Nephron progenitor cell (in vitro differentiated cells): ENCODE results near the gene ZRANB2.

Source experiments
- DNase-seq: peaks from one replicate; pipeline ENCODE4 v3.0.0; 2021
- H3K27ac Mint-ChIP-seq: 2 replicates; pipeline ENCODE4 v1.8.0; 2021; ENCODE audit warnings: mild to moderate bottlenecking, moderate library complexity, mixed read lengths
- H3K27me3 Mint-ChIP-seq: 2 replicates; pipeline ENCODE4 v1.8.0; 2021; ENCODE audit warnings: mild to moderate bottlenecking, low read depth, mixed read lengths; ENCODE audit not compliant: poor library complexity
- H3K36me3 Mint-ChIP-seq: 2 replicates; pipeline ENCODE4 v1.8.0; 2021; ENCODE audit warnings: low read depth, mixed read lengths
- H3K4me1 Mint-ChIP-seq: 2 replicates; pipeline ENCODE4 v1.8.0; 2021; ENCODE audit warnings: mixed read lengths
- H3K4me3 Mint-ChIP-seq: 2 replicates; pipeline ENCODE4 v1.8.0; 2021; ENCODE audit warnings: mild to moderate bottlenecking, moderate library complexity, mixed read lengths
- H3K9me3 Mint-ChIP-seq: 2 replicates; pipeline ENCODE4 v1.8.0; 2021; ENCODE audit warnings: mild to moderate bottlenecking, moderate library complexity, mixed read lengths
- CTCF ChIP-seq: fragments of 200-600 bp; sonication (generic); IDR thresholded peaks from 2 replicates; pipeline ENCODE4 v1.5.0; 2021; ENCODE audit warnings: antibody characterized with exemption

ZRANB2 gene

GRCh38 chr1:71104417-71104816 lies 23.6 kb upstream of the ZRANB2 start:
- no peak for DNase-seq
- no peaks in the 10 kb centered on the region for H3K36me3 Mint-ChIP-seq
- no peak overlapping the region for H3K4me3 Mint-ChIP-seq
- peaks cover 5% of the 10 kb centered on the region for H3K9me3 Mint-ChIP-seq
- TF ChIP-seq CTCF, result no peak
- no peaks in the 10 kb centered on the region for H3K4me1 Mint-ChIP-seq
- no peak overlapping the region for H3K27ac Mint-ChIP-seq
- no peaks in the 10 kb centered on the region for H3K27me3 Mint-ChIP-seq

GRCh38 chr1:71101839-71102376 lies 21.1 kb upstream of the ZRANB2 start:
- no peaks in the 10 kb centered on the region for H3K9me3 Mint-ChIP-seq
- DNase-seq, result no peak
- TF ChIP-seq CTCF, result no peak
- H3K4me1 Mint-ChIP-seq, result no peaks in the 10 kb centered on the region
- no peak overlapping the region for H3K4me3 Mint-ChIP-seq
- H3K27me3 Mint-ChIP-seq, result no peaks in the 10 kb centered on the region
- H3K36me3 Mint-ChIP-seq, result no peaks in the 10 kb centered on the region
- no peak overlapping the region for H3K27ac Mint-ChIP-seq

GRCh38 chr1:71097428-71097827 lies 16.6 kb upstream of the ZRANB2 start:
- no peaks in the 10 kb centered on the region for H3K27me3 Mint-ChIP-seq
- H3K4me1 Mint-ChIP-seq, result no peaks in the 10 kb centered on the region
- H3K36me3 Mint-ChIP-seq, result no peaks in the 10 kb centered on the region
- H3K9me3 Mint-ChIP-seq, result no peaks in the 10 kb centered on the region
- no peak for DNase-seq
- no peak overlapping the region for H3K27ac Mint-ChIP-seq
- TF ChIP-seq CTCF, result no peak
- H3K4me3 Mint-ChIP-seq, result no peak overlapping the region

- Mint-ChIP-seq H3K4me1 (no peaks in the 10 kb centered on the region), H3K36me3 (no peaks in the 10 kb centered on the region), H3K27ac (no peak overlapping the region), H3K4me3 (no peak overlapping the region), H3K27me3 (no peaks in the 10 kb centered on the region), H3K9me3 (no peaks in the 10 kb centered on the region)
- no peak for TF ChIP-seq CTCF
- DNase-seq, result no peak
Measured at GRCh38 chr1:71094913-71095312, 14.1 kb upstream of the ZRANB2 start.

- no peaks in the 10 kb centered on the region for H3K9me3 Mint-ChIP-seq
- H3K36me3 Mint-ChIP-seq, result no peaks in the 10 kb centered on the region
- H3K27ac Mint-ChIP-seq, result no peak overlapping the region
- no peak overlapping the region for H3K4me3 Mint-ChIP-seq
- TF ChIP-seq CTCF, result peak; percentile 35
- H3K27me3 Mint-ChIP-seq, result peaks cover under 1% of the 10 kb centered on the region
- no peak for DNase-seq
- no peaks in the 10 kb centered on the region for H3K4me1 Mint-ChIP-seq
Measured at GRCh38 chr1:71093938-71094337, 13.1 kb upstream of the ZRANB2 start.

GRCh38 chr1:71089536-71090270 lies 8.9 kb upstream of the ZRANB2 start:
- H3K4me3 Mint-ChIP-seq, result no peak overlapping the region
- no peaks in the 10 kb centered on the region for H3K36me3 Mint-ChIP-seq
- no peaks in the 10 kb centered on the region for H3K9me3 Mint-ChIP-seq
- no peak for DNase-seq
- no peak overlapping the region for H3K27ac Mint-ChIP-seq
- TF ChIP-seq CTCF, result no peak
- H3K27me3 Mint-ChIP-seq, result peaks cover 9% of the 10 kb centered on the region
- no peaks in the 10 kb centered on the region for H3K4me1 Mint-ChIP-seq
